Stimulated activated CD4-positive, alpha-beta T cell treated with anti-CD3 and anti-CD28 coated beads, TNF-alpha, amount 100 ng/mL, for 48 hours (primary cell): ENCODE results near the gene ARR3.
A peak's percentile ranks its signal among the peaks of the same experiment; 100 is the strongest.
"Not testable (repeated sequence)": the region's sequence is repeated elsewhere in the genome, so short reads cannot be mapped to it uniquely, and the experiment has no call there.

ENCODE experiments used
- DNase-seq, 3 donors: peaks; one replicate each; pipeline ENCODE4 v3.0.0-alpha.2; 2020; ENCODE audit warnings: low read depth in 3 of 3

The ARR3 gene

DNA sequence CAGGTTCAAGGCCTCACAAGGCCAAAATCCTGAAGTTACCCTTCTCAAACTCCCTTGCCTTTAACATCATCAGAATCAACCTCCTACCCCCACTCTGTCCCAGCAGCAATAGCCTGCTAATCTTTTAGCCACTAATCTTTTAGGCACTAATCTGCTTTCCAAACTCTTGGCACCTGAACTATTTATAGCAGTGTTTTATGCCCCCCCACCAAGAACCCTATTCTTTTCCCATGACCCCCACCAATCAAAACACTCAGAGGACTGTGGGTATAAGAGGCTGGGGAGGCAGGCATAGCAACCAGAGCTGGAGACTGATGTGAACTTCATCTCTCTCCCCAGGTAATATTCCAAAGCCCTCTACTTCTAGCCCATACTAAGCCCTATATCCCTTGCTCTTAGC lies at the start of gene ARR3:
ARR3 (plus strand) TSS at position 301 of the 400 bp plus-strand sequence. CDS start 1,052 bp downstream, outside the sequence.
- no peak for DNase-seq

DNA sequence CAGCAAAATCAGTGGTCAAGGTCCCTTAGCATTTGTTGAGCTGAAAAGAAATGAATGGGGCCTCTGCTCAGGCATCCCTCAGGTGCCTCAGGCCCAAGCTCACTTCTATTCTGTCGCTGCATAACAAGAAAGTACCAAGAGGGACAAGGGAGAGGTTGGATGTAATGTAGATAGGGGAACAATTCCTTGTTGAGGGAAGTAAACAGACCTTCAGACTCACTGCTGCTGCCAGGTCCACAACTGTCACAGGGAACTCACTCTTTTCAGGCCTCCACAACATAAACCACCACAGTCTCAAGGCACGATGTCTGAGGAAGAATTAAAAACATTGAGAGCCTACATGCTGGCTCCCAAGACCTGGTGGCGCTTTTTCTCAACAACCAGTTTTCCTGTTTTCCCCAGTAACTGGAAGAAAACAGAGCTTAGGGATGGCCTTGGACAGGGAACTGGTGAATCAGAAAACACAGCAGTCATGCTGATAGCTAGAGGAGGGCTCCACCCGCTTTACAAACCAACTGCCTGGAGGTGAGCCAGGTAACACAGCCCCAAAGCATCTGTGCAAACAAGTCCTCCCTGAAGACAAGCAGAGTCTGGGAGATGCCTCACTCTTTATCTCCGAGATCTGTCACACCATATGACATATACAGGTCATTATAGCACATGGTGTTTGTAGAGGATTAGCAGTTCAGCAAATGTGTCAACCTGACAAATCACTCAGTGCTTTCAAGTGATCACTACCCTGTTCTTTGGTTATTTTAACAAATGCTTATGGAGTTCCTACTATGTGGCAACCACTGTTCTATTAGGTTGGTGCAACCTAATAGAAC lies 48.0 kb upstream of the ARR3 start:
- DNase-seq = no peak

- DNase-seq = no peak
Observed at GRCh38 chrX:70226048-70226447, 42.1 kb upstream of the ARR3 start.

- DNase-seq = no peak
Observed at GRCh38 chrX:70226687-70227086, 41.4 kb upstream of the ARR3 start.

GRCh38 chrX:70231666-70232065 lies 36.5 kb upstream of the ARR3 start:
- DNase-seq = no peak

GRCh38 chrX:70234355-70234754 lies 33.8 kb upstream of the ARR3 start, which contains the start of gene AWAT1:
AWAT1 (plus strand) TSS chrX:70234655; CDS start chrX:70234696, 41 bp downstream.
- DNase-seq = no peak

DNA sequence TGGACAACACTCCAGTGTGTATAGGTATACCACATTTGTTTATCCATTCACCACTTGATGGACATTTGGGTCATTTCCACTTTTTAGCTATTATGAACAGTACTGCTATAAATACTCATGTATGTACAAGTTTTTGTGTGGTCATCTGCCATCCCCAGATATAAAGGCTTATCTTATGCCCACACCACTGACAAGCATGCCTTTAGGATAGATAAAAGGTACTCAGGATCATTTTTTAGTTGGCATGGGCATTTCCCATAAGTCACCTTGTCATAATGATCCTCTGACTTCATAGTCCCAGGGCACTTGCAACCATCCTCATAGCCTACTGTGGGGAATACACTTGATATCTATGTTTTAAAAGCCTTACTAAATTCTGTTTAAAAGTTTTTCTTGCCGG lies 27.4 kb upstream of the ARR3 start:
- DNase-seq = no peak

DNA sequence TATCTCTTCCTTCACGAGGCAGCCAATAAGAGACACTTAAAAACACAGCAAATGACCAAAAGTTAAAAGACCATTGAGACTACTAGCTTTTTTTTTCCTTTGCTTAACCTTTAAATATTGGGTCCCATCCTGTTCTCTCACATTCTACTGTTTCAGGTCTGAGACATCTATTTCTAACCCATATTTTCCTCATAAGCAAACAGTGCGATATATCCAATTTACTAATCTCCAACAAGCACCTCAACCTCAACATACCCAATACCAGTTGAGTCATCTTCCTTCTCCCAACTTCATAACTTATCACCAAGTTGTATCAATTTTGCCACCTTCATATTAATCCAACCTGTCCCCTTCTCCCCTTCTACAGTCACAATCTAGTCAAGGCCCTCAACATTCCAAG lies 26.6 kb upstream of the ARR3 start:
- no peak for DNase-seq

GRCh38 chrX:70243601-70244000 lies 24.5 kb upstream of the ARR3 start:
- DNase-seq = not testable (repeated sequence)

DNA sequence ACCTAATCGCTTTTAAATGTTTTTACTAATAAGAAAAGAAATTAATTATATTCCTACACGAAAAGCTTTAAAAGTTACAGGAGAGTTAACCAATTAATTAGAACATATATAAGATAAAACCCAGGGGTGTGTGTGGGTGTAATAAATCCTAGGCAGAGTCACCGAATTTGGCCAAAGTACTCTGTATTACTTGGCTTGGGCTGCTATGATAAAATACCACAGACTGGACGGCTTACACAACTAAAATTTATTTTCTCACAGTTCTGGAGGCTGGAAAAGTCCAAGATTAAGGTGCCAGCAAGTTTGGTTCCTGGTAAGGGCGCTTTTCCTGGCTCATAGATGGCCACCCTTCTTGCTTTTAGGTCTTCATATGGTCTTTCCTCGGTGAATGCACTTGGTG lies 23.3 kb upstream of the ARR3 start:
- no peak for DNase-seq

- no peak for DNase-seq
Observed at GRCh38 chrX:70247252-70247651, 20.9 kb upstream of the ARR3 start.

- no peak for DNase-seq
Observed at GRCh38 chrX:70252491-70252890, 15.6 kb upstream of the ARR3 start.

DNA sequence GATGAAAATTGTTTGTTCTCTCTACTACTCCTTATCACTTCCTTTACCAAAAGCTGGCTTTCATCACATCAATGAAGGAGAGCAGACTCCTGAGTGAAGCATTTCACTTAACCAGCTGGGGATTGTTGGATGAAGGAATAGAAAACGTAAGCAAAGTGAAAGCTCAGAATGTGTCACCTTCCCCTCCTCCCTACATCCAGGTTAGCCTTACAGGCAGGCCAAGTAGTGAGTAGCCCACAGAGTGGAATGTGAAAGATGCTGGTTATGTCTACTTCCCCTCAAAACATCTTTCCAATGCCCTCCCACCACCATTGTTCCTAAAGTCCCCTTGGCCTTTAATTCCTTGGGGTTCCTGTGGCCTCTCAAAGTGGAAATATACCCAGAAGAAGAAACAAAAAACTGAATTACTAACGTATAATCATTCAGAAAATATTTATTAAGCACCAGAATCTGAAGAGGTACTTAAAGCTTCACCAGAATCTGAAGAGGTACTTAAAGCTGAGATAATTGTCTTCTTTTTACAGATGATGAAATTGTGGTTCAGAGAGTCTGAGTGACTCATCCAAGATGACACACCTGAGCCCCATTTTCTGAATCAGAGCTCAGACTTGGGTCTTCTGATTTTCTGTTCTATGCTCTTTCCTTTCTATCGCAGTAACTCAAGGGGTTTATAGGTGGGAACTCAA lies 14.6 kb upstream of the ARR3 start:
- DNase-seq = peak in 1 of 3 donors; percentile 1

DNA sequence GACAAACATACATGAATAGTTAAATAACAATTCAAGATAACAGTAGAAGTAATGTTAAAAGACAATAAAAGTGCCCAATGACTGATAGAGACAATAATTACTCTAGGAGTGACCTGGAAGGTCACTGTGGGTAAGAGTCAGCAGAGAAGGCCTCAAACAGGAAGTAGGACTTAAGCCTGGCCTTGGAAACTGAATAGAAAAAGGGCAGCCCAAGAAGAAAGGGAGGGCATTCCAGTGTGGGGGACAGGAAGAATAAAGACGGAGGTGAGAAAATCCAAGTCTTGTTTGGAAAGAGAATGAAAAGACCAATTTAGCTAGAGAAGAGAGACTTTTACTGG lies 14.1 kb upstream of the ARR3 start:
- no peak for DNase-seq

DNA sequence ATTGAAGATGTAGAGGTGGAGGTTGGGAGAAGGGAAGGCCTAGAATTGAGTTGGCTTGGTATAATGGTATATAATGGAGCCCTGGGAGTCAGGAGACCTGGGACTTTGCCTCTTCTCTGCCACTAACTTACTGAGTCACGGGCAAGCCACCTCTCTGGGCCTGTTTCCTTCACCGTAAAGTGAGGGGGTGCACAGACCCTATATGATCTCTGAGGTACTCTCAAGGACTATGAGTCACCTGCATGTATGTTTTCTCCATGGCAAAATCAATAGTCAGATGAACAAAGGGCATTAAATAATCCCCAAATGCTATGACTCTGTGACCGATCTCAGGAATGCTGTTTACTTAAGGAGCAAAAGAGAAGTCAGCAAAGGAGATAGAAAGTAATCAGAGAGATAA lies 13.2 kb upstream of the ARR3 start:
- DNase-seq = no peak

- no peak for DNase-seq
Observed at GRCh38 chrX:70255452-70255851, 12.7 kb upstream of the ARR3 start.

GRCh38 chrX:70257423-70258288 lies 10.5 kb upstream of the ARR3 start:
- DNase-seq = no peak

- no peak for DNase-seq
Observed at GRCh38 chrX:70260104-70260503, 8.0 kb upstream of the ARR3 start, which contains the start of gene P2RY4. P2RY4 (minus strand) TSS chrX:70260204; CDS start chrX:70259624, 580 bp downstream.

- DNase-seq = peak in 2 of 3 donors; percentile 0 to 52
Observed at GRCh38 chrX:70262952-70263567, 5.1 kb upstream of the ARR3 start.

- DNase-seq = no peak
Observed at GRCh38 chrX:70264784-70265183, 3.4 kb upstream of the ARR3 start.

DNA sequence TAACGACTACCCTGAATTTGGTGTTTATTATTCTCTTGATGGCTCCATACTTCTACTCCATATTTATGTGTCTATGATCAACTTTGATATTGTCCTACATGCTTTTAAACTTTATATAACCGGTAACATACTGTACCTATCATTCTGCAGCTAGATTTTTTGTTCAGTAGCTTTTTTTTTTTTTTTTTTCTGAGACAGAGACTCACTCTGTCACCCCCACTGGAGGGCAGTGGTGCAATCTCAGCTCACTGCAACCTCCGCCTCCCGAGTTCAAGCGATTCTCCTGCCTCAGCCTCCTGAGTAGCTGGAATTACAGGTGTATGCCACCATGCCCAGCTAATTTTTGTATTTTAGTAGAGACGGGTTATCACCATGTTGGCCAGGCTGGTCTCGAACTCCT lies 5.9 kb downstream of the ARR3 start:
- DNase-seq = not testable (repeated sequence)

GRCh38 chrX:70279081-70279480 lies 10.9 kb downstream of the ARR3 start:
- no peak for DNase-seq
